Fibroblast of lung (primary cell): Measurements from ENCODE around the gene PTPN14. TPM values are rescaled to one million over a fixed set of nuclear protein-coding genes. Genes with fewer than 3 reads are reported as not detected.

Experiments
- DNase-seq, 2 donors: peaks; one replicate each; pipeline versions ENCODE4 v3.0.0 to v3.0.0-alpha.2; 2010; ENCODE audit warnings: low read depth in 2 of 2
- H2AFZ ChIP-seq: 2 replicates; pipeline ENCODE4 v1.5.1; 2012; ENCODE audit warnings: low read length, control low read depth, inconsistent platforms
- H3K27ac ChIP-seq: 2 replicates; pipeline ENCODE4 v1.5.1; 2011; ENCODE audit warnings: low read length, control low read depth; ENCODE audit not compliant: insufficient read depth
- H3K27me3 ChIP-seq: 2 replicates; pipeline ENCODE4 v1.5.1; 2011; ENCODE audit warnings: mild to moderate bottlenecking, low read length; ENCODE audit not compliant: control insufficient read depth, insufficient read depth
- H3K36me3 ChIP-seq: 2 replicates; pipeline ENCODE4 v1.5.1; 2011; ENCODE audit warnings: low read length; ENCODE audit not compliant: control insufficient read depth, insufficient read depth
- H3K4me1 ChIP-seq: 2 replicates; pipeline ENCODE4 v1.5.1; 2011; ENCODE audit warnings: low read length; ENCODE audit not compliant: control insufficient read depth, insufficient read depth; ENCODE audit errors: extremely low read depth
- H3K4me2 ChIP-seq: 2 replicates; pipeline ENCODE4 v1.5.1; 2011; ENCODE audit warnings: low read length, control low read depth; ENCODE audit not compliant: insufficient read depth; ENCODE audit errors: extremely low read depth
- H3K4me3 ChIP-seq, 4 experiments: fragments of 200-600 bp in 1 of 4; sonication (generic) in 1 of 4; replicated peaks in 1 of 4; 2 replicates each; pipeline ENCODE4 v1.5.1; 2011 to 2016; ENCODE audit warnings: low read length in 4 of 4, low read depth in 3 of 4, mild to moderate bottlenecking in 3 of 4, control low read depth in 2 of 4, inconsistent platforms in 1 of 4, mixed read lengths in 1 of 4; ENCODE audit not compliant: insufficient read depth in 1 of 4; ENCODE audit errors: control extremely low read depth in 1 of 4
- H3K79me2 ChIP-seq: 2 replicates; pipeline ENCODE4 v1.5.1; 2012; ENCODE audit warnings: mild to moderate bottlenecking, low read length, inconsistent platforms; ENCODE audit not compliant: control insufficient read depth, insufficient read depth
- H3K9ac ChIP-seq: 2 replicates; pipeline ENCODE4 v1.5.1; 2011; ENCODE audit warnings: mild to moderate bottlenecking, low read length, control low read depth; ENCODE audit not compliant: insufficient read depth
- H3K9me3 ChIP-seq: 2 replicates; pipeline ENCODE4 v1.5.1; 2012; ENCODE audit warnings: low read depth, low read length; ENCODE audit not compliant: control insufficient read depth, insufficient read depth
- H4K20me1 ChIP-seq: 2 replicates; pipeline ENCODE4 v1.5.1; 2011; ENCODE audit warnings: low read length; ENCODE audit not compliant: control insufficient read depth, insufficient read depth; ENCODE audit errors: extremely low read depth
- CTCF ChIP-seq, 2 donors: IDR thresholded peaks in 1 of 2; conservative IDR thresholded peaks in 1 of 2; 1 replicate in 1 of 2; 2 replicates in 1 of 2; pipeline ENCODE4 v1.5.1; 2011 to 2012; ENCODE audit warnings: low read length in 2 of 2, control low read depth in 1 of 2, inconsistent platforms in 1 of 2, low read depth in 1 of 2, mild to moderate bottlenecking in 1 of 2
- EZH2 ChIP-seq: IDR thresholded peaks from 2 replicates; pipeline ENCODE4 v1.5.1; 2012; ENCODE audit warnings: low read length, control low read depth, mild to moderate bottlenecking; ENCODE audit errors: missing control alignments
- polyA plus RNA-seq, 2 donors: library from polyadenylated mRNA; depleted of rRNA in 1 of 2; stranded (reverse) in 1 of 2; unstranded in 1 of 2; fragments of >200 nt; gene quantifications; 2 replicates each; pipeline ENCODE4 v1.2.1, GENCODE V29; 2011 to 2012; ENCODE audit warnings: missing spikeins in 1 of 2
- total RNA-seq: library from RNA; depleted of rRNA; stranded (reverse); fragments of >200 nt; gene quantifications from 2 replicates; pipeline ENCODE4 v1.2.1, GENCODE V29; 2014

PTPN14 gene
- total and polyA plus RNA-seq, 2 donors (not counting 1 experiment from before 2014, with no cell fraction given): 38.7 to 56.1 TPM

GRCh38 chr1:214386333-214386732 lies 165.1 kb downstream of the PTPN14 start:
- H3K4me3 ChIP-seq: no peak overlapping the region
- peak in 1 of 2 donors; percentile 52 for DNase-seq
- H3K27ac ChIP-seq: no peak overlapping the region
- H3K27me3 ChIP-seq: no peaks in the 10 kb centered on the region
- no peaks in the 10 kb centered on the region for H3K4me1 ChIP-seq
- H3K4me2 ChIP-seq: no peak overlapping the region
- TF ChIP-seq CTCF (conservative IDR thresholded peaks at IDR 0.05 in 1 of 2, IDR thresholded peaks at IDR 0.05 in 1 of 2; ENCODE audit: low read depth in 1 of 2, low read length in 2 of 2) (no peak), EZH2 (no peak)
- no peaks in the 10 kb centered on the region for H3K79me2 ChIP-seq
- H3K36me3 ChIP-seq: peaks cover 17% of the 10 kb centered on the region
- no peak overlapping the region for H2AFZ ChIP-seq
- H4K20me1 ChIP-seq: no peaks in the 10 kb centered on the region
- H3K9me3 ChIP-seq: no peaks in the 10 kb centered on the region
- no peak overlapping the region for H3K9ac ChIP-seq

GRCh38 chr1:214385428-214385827 lies 166.0 kb downstream of the PTPN14 start:
- Histone ChIP-seq H4K20me1 (no peaks in the 10 kb centered on the region), H3K4me1 (no peaks in the 10 kb centered on the region), H3K27me3 (no peaks in the 10 kb centered on the region), H3K9me3 (no peaks in the 10 kb centered on the region), H3K27ac (no peak overlapping the region), H3K9ac (no peak overlapping the region), H2AFZ (no peak overlapping the region), H3K36me3 (peaks cover 17% of the 10 kb centered on the region), H3K4me3 (no peak overlapping the region), H3K4me2 (no peak overlapping the region), H3K79me2 (no peaks in the 10 kb centered on the region)
- no peak for DNase-seq
- no peak for TF ChIP-seq EZH2
- TF ChIP-seq CTCF (conservative IDR thresholded peaks at IDR 0.05 in 1 of 2, IDR thresholded peaks at IDR 0.05 in 1 of 2; ENCODE audit: low read depth in 1 of 2, low read length in 2 of 2): no peak

- DNase-seq: no peak
- Histone ChIP-seq H3K27me3 (no peaks in the 10 kb centered on the region), H3K36me3 (peaks cover 17% of the 10 kb centered on the region), H2AFZ (no peak overlapping the region), H3K27ac (no peak overlapping the region), H3K79me2 (no peaks in the 10 kb centered on the region), H3K4me2 (no peak overlapping the region), H3K4me3 (no peak overlapping the region), H3K4me1 (no peaks in the 10 kb centered on the region), H3K9ac (no peak overlapping the region), H3K9me3 (no peaks in the 10 kb centered on the region), H4K20me1 (no peaks in the 10 kb centered on the region)
- TF ChIP-seq EZH2 (no peak), CTCF (conservative IDR thresholded peaks at IDR 0.05 in 1 of 2, IDR thresholded peaks at IDR 0.05 in 1 of 2; ENCODE audit: low read depth in 1 of 2, low read length in 2 of 2) (no peak)
Observed at GRCh38 chr1:214384373-214385079, 166.9 kb downstream of the PTPN14 start.
